Keratinocyte (primary cell): Measurements from ENCODE around the gene TNFAIP8. TPM values are rescaled to one million over a fixed set of nuclear protein-coding genes. Genes with fewer than 3 reads are reported as not detected.
A peak's percentile ranks its signal among the peaks of the same experiment; 100 is the strongest.

Source experiments
- DNase-seq: peaks from one replicate; pipeline ENCODE4 v3.0.0-alpha.2; 2011; ENCODE audit warnings: low read depth, missing footprints, low spot score
- FAIRE-seq: peaks from 2 replicates; lab custom pipeline; 2011; peaks lifted over from hg19 to GRCh38; lab: Jason Lieb, UNC
- H2AFZ ChIP-seq: 2 replicates; pipeline ENCODE4 v1.6.0; 2012; ENCODE audit warnings: low read length, control low read depth, inconsistent platforms; ENCODE audit not compliant: control insufficient read depth
- H3K27ac ChIP-seq: 2 replicates; pipeline ENCODE4 v1.5.1; 2011; ENCODE audit warnings: low read length; ENCODE audit not compliant: control insufficient read depth, insufficient read depth
- H3K27me3 ChIP-seq: 3 replicates; pipeline ENCODE4 v1.6.0; 2011; ENCODE audit warnings: low read length; ENCODE audit not compliant: control insufficient read depth, insufficient read depth; ENCODE audit errors: extremely low read depth
- H3K36me3 ChIP-seq, 2 experiments: 2 replicates in 1 of 2; 3 replicates in 1 of 2; pipeline ENCODE4 v1.5.1; 2011; ENCODE audit warnings: low read length in 2 of 2, mild to moderate bottlenecking in 1 of 2; ENCODE audit not compliant: control insufficient read depth in 2 of 2, insufficient read depth in 2 of 2; ENCODE audit errors: extremely low read depth in 1 of 2
- H3K4me1 ChIP-seq: 3 replicates; pipeline ENCODE4 v1.5.1; 2011; ENCODE audit warnings: low read length; ENCODE audit not compliant: control insufficient read depth, insufficient read depth; ENCODE audit errors: extremely low read depth
- H3K4me2 ChIP-seq: 3 replicates; pipeline ENCODE4 v1.6.0; 2011; ENCODE audit warnings: low read depth, low read length; ENCODE audit not compliant: control insufficient read depth, insufficient read depth; ENCODE audit errors: extremely low read depth
- H3K4me3 ChIP-seq, 3 experiments: fragments of 200-600 bp in 1 of 3; sonication (generic) in 1 of 3; 2 replicates in 2 of 3; 3 replicates in 1 of 3; pipeline ENCODE4 v1.5.1; 2011 to 2016; ENCODE audit warnings: low read length in 3 of 3, mild to moderate bottlenecking in 3 of 3, control low read depth in 2 of 3, inconsistent platforms in 1 of 3, low read depth in 1 of 3, mixed read lengths in 1 of 3, mixed run types in 1 of 3, moderate library complexity in 1 of 3; ENCODE audit not compliant: control insufficient read depth in 2 of 3, insufficient read depth in 2 of 3; ENCODE audit errors: extremely low read depth in 1 of 3
- H3K79me2 ChIP-seq: 2 replicates; pipeline ENCODE4 v1.6.0; 2012; ENCODE audit warnings: low read length; ENCODE audit not compliant: control insufficient read depth, insufficient read depth
- H3K9ac ChIP-seq: 3 replicates; pipeline ENCODE4 v1.6.0; 2011; ENCODE audit warnings: low read length; ENCODE audit not compliant: control insufficient read depth, insufficient read depth; ENCODE audit errors: extremely low read depth
- H3K9me1 ChIP-seq: 3 replicates; pipeline ENCODE4 v1.6.0; 2011; ENCODE audit warnings: low read length; ENCODE audit not compliant: control insufficient read depth, insufficient read depth; ENCODE audit errors: extremely low read depth
- H3K9me3 ChIP-seq: 2 replicates; pipeline ENCODE4 v1.5.1; 2012; ENCODE audit warnings: low read depth, low read length; ENCODE audit not compliant: control insufficient read depth
- H4K20me1 ChIP-seq: 3 replicates; pipeline ENCODE4 v1.6.0; 2011; ENCODE audit warnings: low read length; ENCODE audit not compliant: control insufficient read depth, insufficient read depth; ENCODE audit errors: extremely low read depth
- CTCF ChIP-seq, 3 experiments: IDR thresholded peaks in 1 of 3; conservative IDR thresholded peaks in 1 of 3; optimal IDR thresholded peaks in 1 of 3; 2 replicates in 2 of 3; 3 replicates in 1 of 3; pipeline versions ENCODE3 to v1.5.1; 2011; ENCODE audit warnings: low read length in 3 of 3, mild to moderate bottlenecking in 3 of 3, moderate library complexity in 2 of 3, control low read depth in 1 of 3, inconsistent platforms in 1 of 3; ENCODE audit not compliant: insufficient read depth in 2 of 3; ENCODE audit errors: extremely low read depth in 1 of 3
- EZH2 ChIP-seq: IDR thresholded peaks from one replicate; pipeline ENCODE4 v1.6.1; 2012; ENCODE audit warnings: inconsistent platforms, mild to moderate bottlenecking, low read length, moderate library complexity
- dilution Hi-C: fragments of 300-500 bp; cut with MboI; formaldehyde crosslinking; loops from one replicate; pipeline ENCODE4 v1.7.0; 2020; ENCODE audit warnings: low sequenced_read_pairs; ENCODE audit not compliant: extremely low pct_ligation_motif_present
- polyA plus RNA-seq, 5 experiments: library from polyadenylated mRNA; depleted of rRNA in 3 of 5; stranded (reverse) in 3 of 5; stranded (forward) in 1 of 5; unstranded in 1 of 5; fragments of >200 nt; gene quantifications; 1 replicate in 1 of 5; 2 replicates in 3 of 5; 3 replicates in 1 of 5; pipeline versions ENCODE4 v1.2.1 to v1.2.3, GENCODE V29; 2011 to 2012; ENCODE audit warnings: missing spikeins in 2 of 5, low read depth in 1 of 5, low replicate concordance in 1 of 5

TNFAIP8 gene
- polyA plus RNA-seq, 1 donor (not counting 4 experiments of a cell fraction or from before 2014, with no cell fraction given): 20.8 TPM

- Histone ChIP-seq H3K9ac (peak overlapping the region; percentile 24), H3K4me1 (peaks cover 42% of the 10 kb centered on the region), H3K27ac (peak overlapping the region; percentile 96), H3K4me2 (peak overlapping the region; percentile 82), H3K79me2 (peaks cover 13% of the 10 kb centered on the region), H2AFZ (peak overlapping the region; percentile 52), H3K27me3 (no peaks in the 10 kb centered on the region), H3K4me3 (peak overlapping the region in 1 of 3 experiments; percentile 34), H4K20me1 (no peaks in the 10 kb centered on the region), H3K9me3 (no peaks in the 10 kb centered on the region), H3K36me3 (no peaks in the 10 kb centered on the region), H3K9me1 (no peaks in the 10 kb centered on the region)
- dilution Hi-C loops: no loop called here
- DNase-seq: no peak
- no peak for TF ChIP-seq CTCF (optimal IDR thresholded peaks at IDR 0.05 in 1 of 3, IDR thresholded peaks at IDR 0.05 in 1 of 3, conservative IDR thresholded peaks at IDR 0.05 in 1 of 3; ENCODE audit: extremely low read depth in 1 of 3, insufficient read depth in 2 of 3, low read length in 3 of 3)
- no peak for TF ChIP-seq EZH2
- no peak for FAIRE-seq
These were observed 33.4 kb upstream of the TNFAIP8 start for GRCh38 chr5:119322312-119322947.

GRCh38 chr5:119322948-119323537, 32.8 kb upstream of the TNFAIP8 start:
- Histone ChIP-seq H4K20me1 (no peaks in the 10 kb centered on the region), H3K9me1 (no peaks in the 10 kb centered on the region), H2AFZ (peak overlapping the region; percentile 52), H3K27ac (peak overlapping the region; percentile 96), H3K36me3 (no peaks in the 10 kb centered on the region), H3K27me3 (no peaks in the 10 kb centered on the region), H3K9me3 (no peaks in the 10 kb centered on the region), H3K4me2 (peak overlapping the region; percentile 82), H3K79me2 (peaks cover 13% of the 10 kb centered on the region), H3K4me3 (peak overlapping the region in 1 of 3 experiments; percentile 40), H3K4me1 (peaks cover 41% of the 10 kb centered on the region), H3K9ac (peak overlapping the region; percentile 77)
- dilution Hi-C loops: no loop called here
- DNase-seq: no peak
- no peak for TF ChIP-seq EZH2
- FAIRE-seq: no peak
